ENCODE results near the gene CDK12. TPM values are rescaled to one million over a fixed set of nuclear protein-coding genes. Genes with fewer than 3 reads are reported as not detected.

CDK12 gene
- total and polyA plus RNA-seq, 2 experiments from 2014 or later = 20.9 to 55.3 TPM

DNA sequence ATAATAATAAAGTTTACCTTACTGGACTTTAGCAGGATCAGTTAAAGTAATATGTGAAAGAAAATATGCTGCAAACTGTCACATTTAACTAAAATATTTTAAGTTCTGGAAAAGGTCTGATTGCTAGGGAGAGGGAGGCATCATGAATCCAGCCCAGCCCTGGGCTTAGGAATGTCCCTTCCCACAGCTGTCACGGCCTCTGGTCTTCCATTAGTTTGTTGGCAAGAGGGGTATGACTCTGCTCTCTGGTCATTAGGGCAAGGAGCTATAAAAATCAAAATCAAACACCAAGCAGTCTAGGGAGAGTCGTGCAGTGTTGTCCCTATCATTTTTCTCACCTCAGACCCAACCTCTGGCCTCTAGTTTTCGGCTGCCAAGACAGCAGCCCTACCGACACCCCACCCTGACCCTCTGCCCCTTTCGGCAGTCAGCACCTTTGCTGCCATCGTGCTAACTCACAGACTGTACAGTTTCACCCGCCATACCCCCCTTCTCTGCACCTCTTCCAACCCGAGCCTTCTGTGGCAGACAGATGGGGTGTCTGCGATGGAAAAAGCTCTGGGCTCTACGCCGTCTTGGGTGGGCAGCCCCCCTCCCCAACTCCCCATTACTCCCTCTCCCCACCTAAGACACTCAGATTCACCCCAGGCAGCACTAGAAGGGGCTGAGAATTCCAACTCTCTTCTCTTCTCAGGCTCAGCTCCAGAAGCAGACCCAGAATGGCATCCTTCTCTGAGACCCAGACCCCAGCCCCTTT lies 105.0 kb downstream of the CDK12 start:
- Histone ChIP-seq H4K20me1 (replicated peaks; ENCODE audit: insufficient read depth) (no peaks in the 10 kb centered on the region), H3K36me3 (ENCODE audit: insufficient read depth) (no peaks in the 10 kb centered on the region), H3K4me1 (ENCODE audit: insufficient read depth) (peaks cover 20% of the 10 kb centered on the region), H3K4me2 (no peak overlapping the region), H3K79me2 (replicated peaks; ENCODE audit: insufficient read depth) (no peaks in the 10 kb centered on the region), H2AFZ (no peak overlapping the region), H3K27ac (ENCODE audit: low read depth) (no peak overlapping the region), H3F3A (replicated peaks; ENCODE audit: low read depth) (peaks cover 9% of the 10 kb centered on the region; the same call in 1 of the 2 replicates), H3K4me3 (no peak overlapping the region), H3K27me3 (ENCODE audit: insufficient read depth) (no peaks in the 10 kb centered on the region), H3K9me2 (ENCODE audit: insufficient read depth) (no peaks in the 10 kb centered on the region)
- Mint-ChIP-seq H3K4me3 (no peak overlapping the region), H3K27ac (no peak overlapping the region), H3K4me1 (peaks cover 20% of the 10 kb centered on the region), H3K9me3 (no peaks in the 10 kb centered on the region), H3K27me3 (ENCODE audit: insufficient read depth, low read depth, poor library complexity) (peaks cover 8% of the 10 kb centered on the region), H3K36me3 (ENCODE audit: low read depth) (peaks cover 7% of the 10 kb centered on the region; the same call in 2 of the 3 replicates)
- no peak for ATAC-seq
- DNase-seq (ENCODE audit: low spot score) = no peak
- TF ChIP-seq JUNB (IDR thresholded peaks at IDR 0.05; ENCODE audit: unreplicated experiment) (no peak), EZH2phosphoT487 (IDR thresholded peaks at IDR 0.05; ENCODE audit: unreplicated experiment) (no peak)

DNA sequence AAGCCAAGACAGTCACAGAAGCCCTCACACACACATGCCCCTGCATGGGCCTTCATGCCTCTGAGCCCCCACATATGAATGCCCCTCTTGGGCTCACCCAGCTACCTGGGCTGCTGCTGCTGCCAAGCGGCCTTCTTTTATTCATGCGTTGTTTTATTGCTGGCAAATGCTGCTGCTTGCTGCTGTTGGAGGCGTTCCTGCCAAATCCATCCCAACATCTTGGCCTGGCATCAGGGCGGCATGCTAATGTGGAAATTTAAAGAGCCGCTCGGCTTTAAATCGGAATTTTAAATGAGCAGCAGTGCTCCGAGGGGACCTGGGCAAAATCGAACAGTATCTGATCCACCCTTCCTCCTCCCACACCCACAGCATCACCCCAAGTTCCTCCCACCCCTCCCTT lies 107.4 kb downstream of the CDK12 start:
- Mint-ChIP-seq H3K27me3 (ENCODE audit: insufficient read depth, low read depth, poor library complexity) (peaks cover 19% of the 10 kb centered on the region), H3K36me3 (ENCODE audit: low read depth) (peaks cover 9% of the 10 kb centered on the region; the same call in 2 of the 3 replicates), H3K4me1 (peaks cover 9% of the 10 kb centered on the region), H3K9me3 (no peaks in the 10 kb centered on the region), H3K27ac (no peak overlapping the region), H3K4me3 (no peak overlapping the region)
- DNase-seq (ENCODE audit: low spot score) (no peak), ATAC-seq (no peak)
- H3K36me3 ChIP-seq (ENCODE audit: insufficient read depth) = no peaks in the 10 kb centered on the region
- peaks cover 9% of the 10 kb centered on the region for H3K4me1 ChIP-seq (ENCODE audit: insufficient read depth)
- H2AFZ ChIP-seq = no peak overlapping the region
- peaks cover 9% of the 10 kb centered on the region for H3K27me3 ChIP-seq (ENCODE audit: insufficient read depth)
- H3K27ac ChIP-seq (ENCODE audit: low read depth) = no peak overlapping the region
- no peaks in the 10 kb centered on the region for H4K20me1 ChIP-seq (replicated peaks; ENCODE audit: insufficient read depth)
- H3K79me2 ChIP-seq (replicated peaks; ENCODE audit: insufficient read depth) = no peaks in the 10 kb centered on the region
- no peak overlapping the region for H3K4me2 ChIP-seq
- H3K4me3 ChIP-seq = no peak overlapping the region
- no peaks in the 10 kb centered on the region for H3K9me2 ChIP-seq (ENCODE audit: insufficient read depth)
- H3F3A ChIP-seq (replicated peaks; ENCODE audit: low read depth) = peaks cover 3% of the 10 kb centered on the region; the same call in 1 of the 2 replicates
- TF ChIP-seq JUNB (IDR thresholded peaks at IDR 0.05; ENCODE audit: unreplicated experiment) = no peak
- no peak for TF ChIP-seq EZH2phosphoT487 (IDR thresholded peaks at IDR 0.05; ENCODE audit: unreplicated experiment)
- TF ChIP-seq, protein P1, sequence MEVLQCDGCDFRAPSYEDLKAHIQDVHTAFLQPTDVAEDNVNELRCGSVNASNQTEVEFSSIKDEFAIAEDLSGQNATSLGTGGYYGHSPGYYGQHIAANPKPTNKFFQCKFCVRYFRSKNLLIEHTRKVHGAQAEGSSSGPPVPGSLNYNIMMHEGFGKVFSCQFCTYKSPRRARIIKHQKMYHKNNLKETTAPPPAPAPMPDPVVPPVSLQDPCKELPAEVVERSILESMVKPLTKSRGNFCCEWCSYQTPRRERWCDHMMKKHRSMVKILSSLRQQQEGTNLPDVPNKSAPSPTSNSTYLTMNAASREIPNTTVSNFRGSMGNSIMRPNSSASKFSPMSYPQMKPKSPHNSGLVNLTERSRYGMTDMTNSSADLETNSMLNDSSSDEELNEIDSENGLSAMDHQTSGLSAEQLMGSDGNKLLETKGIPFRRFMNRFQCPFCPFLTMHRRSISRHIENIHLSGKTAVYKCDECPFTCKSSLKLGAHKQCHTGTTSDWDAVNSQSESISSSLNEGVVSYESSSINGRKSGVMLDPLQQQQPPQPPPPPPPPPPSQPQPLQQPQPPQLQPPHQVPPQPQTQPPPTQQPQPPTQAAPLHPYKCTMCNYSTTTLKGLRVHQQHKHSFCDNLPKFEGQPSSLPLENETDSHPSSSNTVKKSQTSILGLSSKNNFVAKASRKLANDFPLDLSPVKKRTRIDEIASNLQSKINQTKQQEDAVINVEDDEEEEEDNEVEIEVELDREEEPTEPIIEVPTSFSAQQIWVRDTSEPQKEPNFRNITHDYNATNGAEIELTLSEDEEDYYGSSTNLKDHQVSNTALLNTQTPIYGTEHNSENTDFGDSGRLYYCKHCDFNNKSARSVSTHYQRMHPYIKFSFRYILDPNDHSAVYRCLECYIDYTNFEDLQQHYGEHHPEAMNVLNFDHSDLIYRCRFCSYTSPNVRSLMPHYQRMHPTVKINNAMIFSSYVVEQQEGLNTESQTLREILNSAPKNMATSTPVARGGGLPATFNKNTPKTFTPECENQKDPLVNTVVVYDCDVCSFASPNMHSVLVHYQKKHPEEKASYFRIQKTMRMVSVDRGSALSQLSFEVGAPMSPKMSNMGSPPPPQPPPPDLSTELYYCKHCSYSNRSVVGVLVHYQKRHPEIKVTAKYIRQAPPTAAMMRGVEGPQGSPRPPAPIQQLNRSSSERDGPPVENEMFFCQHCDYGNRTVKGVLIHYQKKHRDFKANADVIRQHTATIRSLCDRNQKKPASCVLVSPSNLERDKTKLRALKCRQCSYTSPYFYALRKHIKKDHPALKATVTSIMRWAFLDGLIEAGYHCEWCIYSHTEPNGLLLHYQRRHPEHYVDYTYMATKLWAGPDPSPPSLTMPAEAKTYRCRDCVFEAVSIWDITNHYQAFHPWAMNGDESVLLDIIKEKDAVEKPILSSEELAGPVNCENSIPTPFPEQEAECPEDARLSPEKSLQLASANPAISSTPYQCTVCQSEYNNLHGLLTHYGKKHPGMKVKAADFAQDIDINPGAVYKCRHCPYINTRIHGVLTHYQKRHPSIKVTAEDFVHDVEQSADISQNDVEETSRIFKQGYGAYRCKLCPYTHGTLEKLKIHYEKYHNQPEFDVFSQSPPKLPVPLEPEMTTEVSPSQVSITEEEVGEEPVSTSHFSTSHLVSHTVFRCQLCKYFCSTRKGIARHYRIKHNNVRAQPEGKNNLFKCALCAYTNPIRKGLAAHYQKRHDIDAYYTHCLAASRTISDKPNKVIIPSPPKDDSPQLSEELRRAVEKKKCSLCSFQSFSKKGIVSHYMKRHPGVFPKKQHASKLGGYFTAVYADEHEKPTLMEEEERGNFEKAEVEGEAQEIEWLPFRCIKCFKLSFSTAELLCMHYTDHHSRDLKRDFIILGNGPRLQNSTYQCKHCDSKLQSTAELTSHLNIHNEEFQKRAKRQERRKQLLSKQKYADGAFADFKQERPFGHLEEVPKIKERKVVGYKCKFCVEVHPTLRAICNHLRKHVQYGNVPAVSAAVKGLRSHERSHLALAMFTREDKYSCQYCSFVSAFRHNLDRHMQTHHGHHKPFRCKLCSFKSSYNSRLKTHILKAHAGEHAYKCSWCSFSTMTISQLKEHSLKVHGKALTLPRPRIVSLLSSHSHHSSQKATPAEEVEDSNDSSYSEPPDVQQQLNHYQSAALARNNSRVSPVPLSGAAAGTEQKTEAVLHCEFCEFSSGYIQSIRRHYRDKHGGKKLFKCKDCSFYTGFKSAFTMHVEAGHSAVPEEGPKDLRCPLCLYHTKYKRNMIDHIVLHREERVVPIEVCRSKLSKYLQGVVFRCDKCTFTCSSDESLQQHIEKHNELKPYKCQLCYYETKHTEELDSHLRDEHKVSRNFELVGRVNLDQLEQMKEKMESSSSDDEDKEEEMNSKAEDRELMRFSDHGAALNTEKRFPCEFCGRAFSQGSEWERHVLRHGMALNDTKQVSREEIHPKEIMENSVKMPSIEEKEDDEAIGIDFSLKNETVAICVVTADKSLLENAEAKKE (CRISPR knock-in tag; IDR thresholded peaks at IDR 0.05) = no peak
- TF ChIP-seq ZNF331 (CRISPR knock-in tag; IDR thresholded peaks at IDR 0.05; ENCODE audit: low read depth) = no peak
- no peak for TF ChIP-seq STAT1 (IDR thresholded peaks at IDR 0.05; ENCODE audit: unreplicated experiment)
- no peak for TF ChIP-seq ZNF114 (CRISPR knock-in tag; IDR thresholded peaks at IDR 0.05)
- TF ChIP-seq, protein P2, sequence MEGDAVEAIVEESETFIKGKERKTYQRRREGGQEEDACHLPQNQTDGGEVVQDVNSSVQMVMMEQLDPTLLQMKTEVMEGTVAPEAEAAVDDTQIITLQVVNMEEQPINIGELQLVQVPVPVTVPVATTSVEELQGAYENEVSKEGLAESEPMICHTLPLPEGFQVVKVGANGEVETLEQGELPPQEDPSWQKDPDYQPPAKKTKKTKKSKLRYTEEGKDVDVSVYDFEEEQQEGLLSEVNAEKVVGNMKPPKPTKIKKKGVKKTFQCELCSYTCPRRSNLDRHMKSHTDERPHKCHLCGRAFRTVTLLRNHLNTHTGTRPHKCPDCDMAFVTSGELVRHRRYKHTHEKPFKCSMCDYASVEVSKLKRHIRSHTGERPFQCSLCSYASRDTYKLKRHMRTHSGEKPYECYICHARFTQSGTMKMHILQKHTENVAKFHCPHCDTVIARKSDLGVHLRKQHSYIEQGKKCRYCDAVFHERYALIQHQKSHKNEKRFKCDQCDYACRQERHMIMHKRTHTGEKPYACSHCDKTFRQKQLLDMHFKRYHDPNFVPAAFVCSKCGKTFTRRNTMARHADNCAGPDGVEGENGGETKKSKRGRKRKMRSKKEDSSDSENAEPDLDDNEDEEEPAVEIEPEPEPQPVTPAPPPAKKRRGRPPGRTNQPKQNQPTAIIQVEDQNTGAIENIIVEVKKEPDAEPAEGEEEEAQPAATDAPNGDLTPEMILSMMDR (conservative IDR thresholded peaks at IDR 0.05; ENCODE audit: low read depth in 2 of 2) = no peak
- TF ChIP-seq EZH2 (IDR thresholded peaks at IDR 0.05; ENCODE audit: low read depth, unreplicated experiment) = no peak
- TF ChIP-seq, protein P3, sequence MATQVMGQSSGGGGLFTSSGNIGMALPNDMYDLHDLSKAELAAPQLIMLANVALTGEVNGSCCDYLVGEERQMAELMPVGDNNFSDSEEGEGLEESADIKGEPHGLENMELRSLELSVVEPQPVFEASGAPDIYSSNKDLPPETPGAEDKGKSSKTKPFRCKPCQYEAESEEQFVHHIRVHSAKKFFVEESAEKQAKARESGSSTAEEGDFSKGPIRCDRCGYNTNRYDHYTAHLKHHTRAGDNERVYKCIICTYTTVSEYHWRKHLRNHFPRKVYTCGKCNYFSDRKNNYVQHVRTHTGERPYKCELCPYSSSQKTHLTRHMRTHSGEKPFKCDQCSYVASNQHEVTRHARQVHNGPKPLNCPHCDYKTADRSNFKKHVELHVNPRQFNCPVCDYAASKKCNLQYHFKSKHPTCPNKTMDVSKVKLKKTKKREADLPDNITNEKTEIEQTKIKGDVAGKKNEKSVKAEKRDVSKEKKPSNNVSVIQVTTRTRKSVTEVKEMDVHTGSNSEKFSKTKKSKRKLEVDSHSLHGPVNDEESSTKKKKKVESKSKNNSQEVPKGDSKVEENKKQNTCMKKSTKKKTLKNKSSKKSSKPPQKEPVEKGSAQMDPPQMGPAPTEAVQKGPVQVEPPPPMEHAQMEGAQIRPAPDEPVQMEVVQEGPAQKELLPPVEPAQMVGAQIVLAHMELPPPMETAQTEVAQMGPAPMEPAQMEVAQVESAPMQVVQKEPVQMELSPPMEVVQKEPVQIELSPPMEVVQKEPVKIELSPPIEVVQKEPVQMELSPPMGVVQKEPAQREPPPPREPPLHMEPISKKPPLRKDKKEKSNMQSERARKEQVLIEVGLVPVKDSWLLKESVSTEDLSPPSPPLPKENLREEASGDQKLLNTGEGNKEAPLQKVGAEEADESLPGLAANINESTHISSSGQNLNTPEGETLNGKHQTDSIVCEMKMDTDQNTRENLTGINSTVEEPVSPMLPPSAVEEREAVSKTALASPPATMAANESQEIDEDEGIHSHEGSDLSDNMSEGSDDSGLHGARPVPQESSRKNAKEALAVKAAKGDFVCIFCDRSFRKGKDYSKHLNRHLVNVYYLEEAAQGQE (IDR thresholded peaks at IDR 0.05; ENCODE audit: unreplicated experiment) = no peak
